ENCODE measurements around the gene ZNF516.
A peak's percentile ranks its signal among the peaks of the same experiment; 100 is the strongest.

ZNF516 gene

DNA sequence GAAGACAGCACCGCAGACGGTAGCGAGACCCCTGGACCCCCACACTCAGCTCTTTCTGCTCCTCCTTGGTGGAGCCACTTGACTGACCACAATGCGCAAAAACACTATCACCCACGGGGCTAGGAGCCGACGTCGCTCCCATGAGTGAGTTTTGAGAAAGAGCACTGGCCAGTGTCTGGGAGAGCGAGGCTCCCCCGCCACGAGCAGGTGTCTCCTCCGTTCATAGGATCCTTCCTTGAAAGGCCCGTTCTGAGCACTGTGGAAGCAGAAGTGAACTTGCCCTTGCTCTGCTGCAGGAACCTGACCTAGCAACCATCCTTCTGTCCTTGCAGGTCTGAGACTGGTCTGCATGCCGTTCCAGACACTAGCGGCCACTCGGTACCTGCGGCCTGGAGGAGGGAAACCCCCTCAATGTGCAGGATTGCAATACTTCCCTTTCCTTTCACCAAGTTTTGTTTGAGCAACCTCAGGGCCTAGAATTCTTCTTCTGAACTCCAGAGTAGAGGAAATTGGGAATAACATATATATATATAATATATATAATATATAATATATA, 12.9 kb upstream of the ZNF516 start:
- DNase-seq: no peak

DNA sequence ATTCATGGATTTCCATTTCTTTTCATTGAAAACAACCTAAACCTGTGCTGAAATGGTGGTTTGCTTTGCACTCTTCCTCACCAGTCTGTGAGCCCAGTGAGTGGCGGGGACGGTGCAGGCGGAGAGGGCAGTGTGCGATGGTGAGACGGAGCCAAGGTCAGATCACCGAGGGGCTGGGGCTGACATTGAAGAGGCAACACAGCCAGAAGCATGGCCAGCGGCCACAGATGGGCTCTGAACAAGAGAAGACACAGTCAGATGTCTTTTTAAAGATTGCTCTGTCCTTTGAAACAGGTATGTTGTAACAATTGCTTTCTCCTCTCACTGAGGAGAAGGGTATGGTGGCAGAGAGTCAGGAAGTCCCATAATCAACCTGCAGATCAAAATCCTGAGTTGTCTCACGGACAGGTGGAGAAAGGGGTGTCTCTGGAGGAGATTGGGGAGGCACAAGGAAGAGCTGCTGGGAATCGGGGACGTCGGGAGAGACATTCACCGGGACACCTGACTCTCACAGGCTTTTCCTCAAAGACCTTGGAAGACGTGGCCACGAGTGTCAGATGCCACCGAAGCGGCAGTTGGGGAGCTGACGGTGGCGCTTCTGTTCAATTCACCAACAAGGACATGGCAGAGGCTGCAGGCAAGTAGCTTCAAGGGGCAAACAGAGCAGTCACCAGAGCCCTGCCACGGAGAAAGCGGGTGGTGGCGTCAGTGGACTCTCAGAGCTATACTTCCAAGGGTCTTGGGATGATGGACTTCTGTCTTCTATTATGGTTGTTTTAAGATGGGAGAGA, 12.1 kb upstream of the ZNF516 start:
- no peak for DNase-seq

DNA sequence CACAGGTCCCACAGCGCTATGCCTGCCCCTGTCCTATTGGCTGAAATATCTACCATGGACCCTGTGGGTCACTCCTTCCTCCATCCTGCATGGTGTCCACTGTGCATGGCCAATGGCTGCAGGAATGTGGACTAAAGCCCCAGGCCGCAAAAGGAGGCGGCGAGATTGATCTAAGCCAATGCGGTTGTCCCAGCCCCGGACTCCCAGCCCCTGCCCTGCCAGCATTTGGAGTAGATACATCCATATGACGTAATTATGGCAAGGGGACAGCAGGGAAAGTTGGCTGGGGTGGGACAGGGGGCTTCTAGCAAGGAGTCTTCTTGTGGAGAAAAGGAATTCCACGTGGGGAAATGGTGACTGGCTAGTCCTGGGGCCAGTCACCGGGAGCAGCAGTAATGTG, 11.4 kb upstream of the ZNF516 start:
- DNase-seq: no peak

- DNase-seq: no peak
Measured at GRCh38 chr18:76505614-76506013, 10.6 kb upstream of the ZNF516 start.

DNA sequence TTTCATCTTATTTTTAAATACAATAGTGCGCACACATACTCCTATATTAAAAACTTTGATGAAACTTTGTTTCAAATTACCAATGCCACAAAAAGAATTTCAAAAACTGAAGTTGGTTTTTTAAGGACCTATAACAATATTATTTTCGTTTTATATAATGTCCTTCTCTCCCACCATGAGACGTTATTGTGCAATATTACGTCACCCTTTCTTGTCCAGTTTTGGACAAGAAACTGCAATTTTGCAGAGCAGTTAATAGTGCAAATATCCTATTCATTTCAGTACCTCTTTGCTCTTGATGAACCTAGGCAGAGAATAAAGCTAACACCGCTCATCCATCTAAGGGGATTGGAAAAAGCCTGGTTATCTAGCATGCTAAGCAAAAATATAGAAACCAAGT, 9.7 kb upstream of the ZNF516 start:
- DNase-seq: no peak

DNA sequence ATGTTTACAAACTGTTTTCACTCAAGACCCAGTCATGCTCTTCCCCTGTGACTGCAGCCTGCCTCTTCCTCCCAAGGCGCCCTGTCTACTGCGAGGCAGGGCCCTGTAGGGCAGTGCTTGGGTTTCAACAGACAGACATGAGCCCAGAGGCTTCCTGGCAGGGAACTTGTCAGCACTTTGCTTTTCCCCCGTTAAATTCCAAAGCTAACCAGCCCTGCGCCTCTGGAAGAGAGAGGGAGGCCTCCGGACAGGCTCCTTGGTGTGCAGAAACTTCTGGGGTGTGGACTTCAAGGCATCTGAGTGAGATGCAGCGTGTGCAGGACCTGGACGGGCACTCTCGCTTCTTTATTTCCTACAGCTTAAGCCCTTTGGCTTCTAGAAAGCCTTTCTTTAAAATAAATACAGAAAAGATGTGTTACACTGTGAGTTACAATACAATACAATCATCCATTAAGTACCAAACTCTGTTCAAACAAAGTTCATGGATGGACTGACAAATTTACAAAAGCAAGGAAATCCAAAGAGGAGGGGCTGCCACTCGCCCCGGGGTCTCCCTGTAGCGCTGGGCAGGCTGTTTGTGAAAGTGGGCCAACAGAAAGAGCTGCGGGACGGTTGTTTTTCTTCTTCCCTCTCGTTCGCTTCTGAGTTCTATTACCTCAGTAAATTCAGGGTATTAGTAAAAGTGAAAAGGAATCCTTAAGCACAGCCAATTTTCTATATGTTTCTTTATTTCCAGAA, 8.8 kb upstream of the ZNF516 start:
- no peak for DNase-seq

DNA sequence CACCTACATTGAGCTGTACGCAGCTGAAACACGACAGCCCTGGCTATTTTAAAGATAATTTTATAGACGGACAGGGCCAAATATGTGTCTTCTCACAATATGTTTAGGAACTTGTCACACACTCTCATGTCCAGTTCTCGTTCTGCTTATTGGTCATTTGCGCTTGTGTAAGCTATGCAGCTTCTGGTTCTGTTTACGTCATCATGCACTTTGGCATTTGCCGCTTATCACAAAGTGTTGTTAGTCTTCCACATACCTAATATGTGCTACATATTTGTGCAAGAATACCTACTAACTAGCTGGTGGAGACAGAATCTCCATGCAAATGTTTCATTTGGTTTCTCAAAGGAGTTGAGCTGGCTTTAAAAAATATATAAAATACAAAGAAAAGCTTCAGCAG, 7.5 kb upstream of the ZNF516 start:
- no peak for DNase-seq

DNA sequence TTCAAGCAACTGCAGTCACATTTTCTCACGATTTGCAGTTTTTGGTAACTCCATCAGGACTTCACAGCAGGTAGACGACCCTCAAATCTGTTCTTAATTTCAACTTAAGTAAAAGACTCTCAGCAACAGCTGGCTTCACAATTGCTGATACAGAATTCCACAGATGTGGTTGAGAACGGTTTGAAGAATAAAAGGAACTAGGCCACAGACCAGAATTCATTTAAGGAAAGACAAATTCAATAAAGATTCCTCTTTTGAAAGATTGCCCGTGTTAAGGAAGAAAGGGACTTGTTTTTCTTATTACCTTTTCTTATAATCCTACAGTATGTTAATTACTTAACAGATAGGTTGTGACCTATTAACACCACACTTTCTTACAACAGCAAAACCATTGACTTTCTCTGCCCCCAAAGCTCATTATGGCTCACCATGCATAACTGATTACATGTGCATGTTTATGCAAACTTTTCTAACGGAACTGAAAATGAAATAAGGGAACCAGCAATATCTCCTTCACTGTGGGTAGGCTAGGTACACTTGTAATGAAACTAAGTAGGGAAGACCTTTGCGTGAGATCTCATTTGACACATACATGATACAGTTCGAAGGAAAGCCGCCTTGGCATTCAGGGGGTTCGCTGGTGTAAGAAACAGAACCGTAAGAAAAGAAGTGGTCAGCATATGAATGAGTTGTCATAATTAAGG, 4.7 kb upstream of the ZNF516 start:
- no peak for DNase-seq

- DNase-seq: no peak
Measured at GRCh38 chr18:76499021-76499420, 4.0 kb upstream of the ZNF516 start.

DNA sequence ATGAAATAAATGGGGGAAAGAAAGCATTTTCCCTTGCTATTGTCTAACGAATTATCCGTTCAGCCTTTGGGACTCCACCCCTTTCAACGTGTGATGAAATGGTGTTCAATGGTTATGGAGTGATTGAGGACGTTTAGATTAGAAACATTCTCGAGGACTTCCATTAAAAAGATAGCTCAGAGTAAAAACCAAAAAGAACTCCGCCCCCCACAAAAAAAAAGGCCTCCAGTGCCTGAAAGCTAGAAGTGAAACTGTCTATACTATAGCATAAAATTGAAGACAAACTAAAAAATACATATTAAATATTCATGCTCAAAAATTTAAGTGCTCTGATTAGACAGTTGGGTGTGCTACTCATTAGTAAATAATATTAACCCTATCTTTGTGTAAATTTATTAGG, 3.0 kb upstream of the ZNF516 start:
- DNase-seq: no peak

DNA sequence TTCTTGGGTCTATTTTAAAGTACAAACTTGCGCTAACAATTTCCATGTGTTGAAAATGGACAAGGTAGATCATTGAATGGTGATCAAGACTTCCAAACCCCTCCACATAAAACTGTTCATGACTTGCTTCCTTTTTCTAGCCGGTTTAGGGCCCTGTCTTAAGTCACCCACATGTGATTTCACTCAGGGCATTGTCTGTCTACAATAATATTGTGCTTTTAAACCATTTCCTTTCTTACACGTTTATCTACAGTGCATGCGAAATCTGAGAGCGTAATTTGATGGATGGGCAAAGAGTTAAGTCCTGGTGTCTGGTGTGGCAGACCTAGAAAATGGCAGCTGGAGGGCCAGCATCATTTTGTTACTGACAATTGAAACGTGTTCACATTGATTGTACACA, 2.0 kb upstream of the ZNF516 start:
- no peak for DNase-seq

GRCh38 chr18:76496194-76496890, 1.3 kb upstream of the ZNF516 start:
- DNase-seq: no peak

DNA sequence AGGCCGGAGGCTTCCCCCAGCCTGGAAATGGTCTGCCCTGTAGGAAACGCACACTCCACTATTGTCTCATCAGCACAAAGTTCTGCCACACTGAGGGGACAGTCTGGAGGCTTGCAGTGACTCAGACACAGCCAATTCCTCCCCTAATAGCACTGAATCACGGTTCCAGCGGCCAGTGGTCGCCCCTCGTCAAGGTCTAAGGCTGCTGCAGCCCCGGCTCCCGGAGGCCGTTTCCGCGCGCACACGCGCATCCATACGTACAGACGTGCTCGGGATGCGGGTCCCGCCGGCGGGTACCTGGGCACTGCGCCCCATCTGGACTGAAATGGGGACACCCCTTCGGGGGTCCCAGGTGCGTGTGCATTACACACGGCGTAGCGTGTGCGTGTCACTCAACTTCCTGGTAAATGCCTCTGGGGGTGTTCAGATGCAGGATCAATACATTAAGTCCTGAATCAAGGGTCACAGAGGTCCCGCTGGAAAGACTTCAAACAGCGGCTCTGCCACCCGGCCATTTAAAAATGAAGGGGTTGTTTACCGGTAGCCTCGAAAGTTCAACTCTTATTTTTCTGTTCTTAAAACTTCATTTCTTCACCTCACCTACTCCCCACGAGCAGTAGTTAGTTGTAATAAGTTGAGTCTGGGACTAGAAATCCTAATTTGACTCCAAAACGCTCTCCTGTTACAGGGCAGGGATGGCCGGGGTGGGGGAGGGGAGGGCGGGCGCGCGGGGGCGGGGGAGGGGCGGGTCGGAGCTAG, 572 bp upstream of the ZNF516 start:
- DNase-seq: peak; percentile 7

GRCh38 chr18:76494231-76495005, 624 bp downstream of the ZNF516 start:
- DNase-seq: no peak

DNA sequence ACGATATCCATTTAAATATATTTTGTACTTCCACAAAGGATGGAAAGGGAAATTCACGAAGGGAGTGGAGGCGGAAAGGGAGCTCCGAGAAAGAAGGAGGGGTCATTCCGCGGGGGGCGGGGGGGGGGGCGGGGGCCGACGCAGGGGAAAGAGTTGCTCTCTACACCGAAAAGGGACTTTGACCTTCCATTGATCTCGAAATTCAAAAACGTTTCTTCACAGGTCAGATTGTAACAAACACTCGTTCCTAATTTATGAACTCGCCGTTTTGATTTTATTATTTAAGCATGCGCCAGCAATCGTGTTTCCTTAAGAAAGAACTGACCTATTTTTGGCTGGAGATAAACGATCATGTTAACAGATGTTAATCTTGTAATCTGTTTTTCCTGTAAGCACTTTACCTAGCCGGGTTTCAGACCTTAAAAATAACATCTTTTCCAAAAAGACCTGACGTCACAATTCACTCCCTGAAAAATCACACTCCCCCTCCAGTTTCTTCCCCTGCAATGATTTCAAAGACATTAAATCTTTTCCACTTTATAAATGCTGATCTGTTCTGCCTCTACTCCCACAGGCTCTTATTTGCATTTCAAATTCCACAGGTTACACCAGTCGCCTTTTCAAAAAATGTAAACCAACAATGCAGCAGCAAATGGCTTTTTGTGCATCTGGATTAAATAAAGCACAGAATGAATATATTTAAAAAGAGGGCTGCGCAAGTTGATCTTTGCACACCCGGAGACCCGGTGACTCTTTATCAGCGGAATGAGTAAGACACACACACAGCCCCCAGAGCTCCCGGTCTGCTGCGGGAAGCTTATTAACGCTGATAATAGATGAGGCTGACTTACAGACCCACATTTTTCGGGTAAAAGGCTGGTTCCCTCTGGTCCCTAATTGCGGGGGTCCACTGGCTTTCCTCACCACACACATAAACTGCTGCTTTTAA, 1.6 kb downstream of the ZNF516 start:
- no peak for DNase-seq

- DNase-seq: peak; percentile 84
Measured at GRCh38 chr18:76492669-76493212, 2.3 kb downstream of the ZNF516 start.

GRCh38 chr18:76491776-76492668, 3.0 kb downstream of the ZNF516 start:
- DNase-seq: peak; percentile 8

DNA sequence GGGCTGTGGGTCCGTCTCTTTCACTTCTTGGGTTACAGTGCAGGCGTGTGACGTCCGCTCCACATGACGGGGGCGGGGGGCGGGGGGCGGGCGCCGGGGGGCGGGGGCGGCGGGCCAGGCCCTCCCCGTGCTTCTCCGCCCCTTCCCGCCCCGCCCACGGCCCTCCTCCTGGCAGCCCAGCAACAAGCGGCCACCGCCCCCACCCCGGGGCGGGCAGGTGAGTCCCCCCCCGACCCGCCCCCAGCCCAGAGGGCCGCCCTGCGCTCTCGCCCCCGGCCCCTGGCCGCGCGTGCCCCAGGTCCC, 3.6 kb downstream of the ZNF516 start:
- no peak for DNase-seq
